GM19043 (cell line): ENCODE measurements around the gene EML4.
"Not testable (repeated sequence)": the region's sequence is repeated elsewhere in the genome, so short reads cannot be mapped to it uniquely, and the experiment has no call there.

Experiments
- ATAC-seq: cut with Tn5 transposase; IDR thresholded peaks from one replicate; pipeline ENCODE4 v1.9.1; 2021; ENCODE audit warnings: low read depth; ENCODE audit not compliant: unreplicated experiment

EML4 gene

GRCh38 chr2:42169100-42169873 lies at the start of gene EML4:
Gene EML4 (plus strand): TSS chr2:42169353. CDS start chr2:42169612, 259 bp downstream.
- ATAC-seq: peak; percentile 71

- no peak for ATAC-seq
These were observed 45.7 kb upstream of the EML4 start for GRCh38 chr2:42123426-42123825.

- peak; percentile 55 for ATAC-seq
These were observed 45.0 kb upstream of the EML4 start for GRCh38 chr2:42124011-42124785.

- no peak for ATAC-seq
These were observed 43.1 kb upstream of the EML4 start for GRCh38 chr2:42125841-42126594.

GRCh38 chr2:42126873-42127272 lies 42.3 kb upstream of the EML4 start:
- ATAC-seq: not testable (repeated sequence)

- ATAC-seq: peak; percentile 61
These were observed 41.4 kb upstream of the EML4 start for GRCh38 chr2:42127425-42128424.

GRCh38 chr2:42128721-42129486 lies 40.2 kb upstream of the EML4 start:
- ATAC-seq: no peak

- ATAC-seq: no peak
These were observed 39.7 kb upstream of the EML4 start for GRCh38 chr2:42129487-42129852.

GRCh38 chr2:42129947-42130346 lies 39.2 kb upstream of the EML4 start:
- ATAC-seq: no peak

- ATAC-seq: not testable (repeated sequence)
These were observed 38.3 kb upstream of the EML4 start for GRCh38 chr2:42130858-42131257.

GRCh38 chr2:42132191-42132965 lies 36.8 kb upstream of the EML4 start:
- ATAC-seq: no peak

GRCh38 chr2:42132966-42133641 lies 36.0 kb upstream of the EML4 start:
- ATAC-seq: peak; percentile 84

GRCh38 chr2:42133771-42134195 lies 35.4 kb upstream of the EML4 start:
- no peak for ATAC-seq

GRCh38 chr2:42134401-42134932 lies 34.7 kb upstream of the EML4 start:
- ATAC-seq: not testable (repeated sequence)

GRCh38 chr2:42135381-42136312 lies 33.5 kb upstream of the EML4 start:
- ATAC-seq: no peak

- ATAC-seq: no peak
These were observed 32.4 kb upstream of the EML4 start for GRCh38 chr2:42136782-42137124.
